COLO829 (cell line): ENCODE measurements around the gene PLPP1.
"Not testable (repeated sequence)": the region's sequence is repeated elsewhere in the genome, so short reads cannot be mapped to it uniquely, and the experiment has no call there.

ENCODE experiments used
- DNase-seq: peaks from one replicate; pipeline ENCODE4 v3.0.0; 2012; ENCODE audit warnings: low spot score

PLPP1 gene

DNA sequence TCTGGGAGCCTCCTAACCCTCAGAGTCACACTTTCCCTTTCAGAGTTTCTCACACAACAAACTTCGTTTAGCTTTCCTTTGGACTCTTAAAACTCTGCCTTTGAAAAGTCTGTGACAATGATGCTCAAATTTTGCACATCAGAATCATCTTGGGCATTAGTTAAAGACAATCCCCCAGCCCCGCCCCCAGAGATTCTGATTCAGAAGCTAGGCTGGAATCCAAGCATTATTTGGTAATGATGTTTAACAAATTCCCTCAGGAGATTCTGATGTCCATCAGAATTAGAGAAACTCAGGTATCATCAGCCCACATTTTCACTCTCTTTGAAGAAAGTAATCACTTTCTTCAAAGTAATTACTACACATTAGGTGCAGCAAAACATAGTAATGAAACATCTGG is 9.6 kb upstream of the PLPP1 start:
- no peak for DNase-seq

DNA sequence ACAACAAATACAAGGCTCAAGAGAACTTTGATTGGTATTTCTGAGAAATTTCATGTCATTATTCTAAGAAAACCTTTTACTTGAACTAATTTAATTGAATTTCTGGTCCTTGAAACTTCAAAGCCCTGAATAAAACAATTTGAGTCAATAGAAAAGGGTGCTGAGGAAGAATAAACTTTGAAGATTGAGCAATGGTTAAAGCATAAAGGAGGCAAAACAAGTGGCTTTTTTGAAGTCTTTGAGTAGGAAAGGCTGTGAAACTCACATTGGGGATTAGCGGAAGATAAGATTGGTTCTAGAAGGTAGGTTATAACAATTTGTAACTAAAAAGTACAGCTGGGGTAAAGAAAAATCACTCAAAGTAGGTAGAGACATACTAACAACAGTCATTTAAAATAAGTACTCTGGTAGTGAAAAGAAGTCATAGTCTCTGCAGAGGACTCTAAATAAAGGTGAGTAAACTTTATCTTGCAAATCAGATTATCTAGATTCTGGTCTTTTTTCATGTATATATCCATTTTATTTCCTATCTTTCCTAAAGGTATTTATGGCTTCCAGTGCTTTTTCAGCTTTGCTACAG is 6.4 kb upstream of the PLPP1 start:
- no peak for DNase-seq

DNA sequence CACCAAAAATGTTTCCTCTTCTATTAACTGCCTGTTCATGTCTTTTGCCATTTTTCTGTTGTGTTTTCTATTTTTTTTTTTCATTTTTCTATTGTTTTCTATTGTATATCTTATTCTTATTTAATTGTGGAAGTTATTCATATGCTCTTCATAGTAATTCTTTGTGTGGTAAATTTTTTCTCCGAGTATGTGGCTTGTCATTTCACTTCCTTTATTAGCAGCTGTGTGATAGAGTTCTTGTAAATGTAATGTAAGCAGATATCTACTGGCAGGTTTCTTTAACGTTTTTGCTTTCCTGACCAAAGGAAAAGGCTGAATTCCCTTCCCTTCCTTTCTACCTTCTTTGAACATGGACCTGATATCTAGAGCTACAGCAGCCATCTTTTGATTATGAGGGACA is 5.8 kb upstream of the PLPP1 start:
- no peak for DNase-seq

DNA sequence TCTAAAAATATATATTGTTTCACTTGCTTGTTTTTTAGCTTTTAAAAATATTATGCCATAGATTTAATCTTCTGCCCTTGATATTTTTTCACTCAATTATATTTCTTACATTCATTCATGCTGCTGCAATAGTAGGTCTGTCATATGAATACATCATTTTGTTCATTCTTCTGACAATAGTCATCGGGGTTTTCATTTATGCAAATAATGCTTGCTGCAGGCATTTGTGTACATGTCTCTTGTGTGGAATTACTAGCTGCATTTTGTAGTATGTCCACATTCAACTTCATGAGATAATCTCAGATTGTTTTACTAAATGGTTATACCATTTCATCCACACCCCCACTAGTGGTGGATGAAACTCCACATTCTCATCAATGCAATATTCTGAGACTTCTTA is 5.3 kb upstream of the PLPP1 start:
- DNase-seq: no peak

DNA sequence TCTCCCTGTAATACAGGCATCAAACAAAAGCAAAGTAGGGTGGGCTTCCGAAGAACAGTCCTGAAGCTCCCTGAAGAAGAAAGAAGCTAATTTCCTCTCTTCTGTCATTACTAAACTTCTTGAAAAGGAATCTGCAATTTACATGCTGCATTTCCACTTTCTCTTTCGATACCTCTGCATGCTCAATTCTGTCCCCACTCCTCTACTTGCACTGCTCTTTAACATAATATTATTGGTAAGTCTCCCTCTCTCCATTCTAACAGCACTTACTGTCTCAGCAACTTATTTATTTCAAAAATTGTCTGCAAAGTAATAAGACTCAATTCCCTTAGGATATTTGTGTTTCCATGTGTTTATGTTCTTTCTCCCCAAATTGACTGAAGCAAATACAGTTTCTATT is 3.9 kb upstream of the PLPP1 start:
- no peak for DNase-seq

DNA sequence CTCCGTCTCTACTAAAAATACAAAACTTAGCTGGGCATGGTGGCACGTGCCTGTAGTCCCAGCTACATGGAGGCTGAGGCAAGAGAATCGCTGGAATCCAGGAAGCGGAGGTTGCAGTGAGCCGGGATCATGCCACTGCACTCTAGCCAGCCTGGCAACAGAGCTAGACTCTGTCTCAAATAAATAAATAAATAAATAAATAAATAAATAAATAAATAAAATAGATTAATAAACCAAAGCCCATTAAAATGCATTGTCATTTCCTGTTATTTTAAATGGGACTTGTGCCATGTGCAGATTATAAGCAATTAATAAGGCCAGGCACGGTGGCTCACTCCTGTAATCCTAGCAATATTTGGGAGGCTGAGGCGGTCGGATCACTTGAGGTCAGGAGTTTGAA is 2.6 kb upstream of the PLPP1 start:
- not testable (repeated sequence) for DNase-seq

DNA sequence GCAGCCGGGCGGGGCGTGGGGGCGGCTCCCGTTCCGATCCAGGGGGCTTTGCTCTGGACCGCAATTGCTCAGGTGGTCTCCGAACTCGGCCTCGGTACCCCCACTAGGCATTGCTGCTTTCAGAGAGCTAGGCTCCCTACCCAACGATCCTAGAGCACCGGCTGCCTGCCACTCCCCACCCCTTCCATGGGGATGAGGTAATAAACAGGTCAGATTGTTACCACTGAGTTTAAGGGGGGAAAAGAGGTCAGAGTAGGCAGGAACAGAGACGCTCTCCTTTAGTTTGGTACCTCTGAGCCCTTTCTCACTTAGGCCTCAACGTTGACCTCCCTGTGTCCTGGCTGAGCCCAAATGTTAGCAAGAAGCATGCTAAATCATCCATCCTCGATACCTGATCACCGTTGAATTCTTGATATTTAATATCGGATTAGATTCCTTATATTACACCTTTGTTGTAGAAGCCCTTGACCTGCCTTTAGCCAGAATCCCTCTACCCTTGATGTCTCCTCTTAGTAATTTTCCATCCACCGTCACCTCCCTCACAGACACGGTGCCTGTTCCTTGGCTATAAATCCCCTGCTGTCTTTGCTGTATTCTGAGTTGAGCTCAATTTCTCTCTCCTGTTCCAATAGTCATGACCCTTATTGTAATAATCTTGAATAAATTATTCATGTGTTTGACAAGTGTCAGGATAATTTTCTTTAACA is 588 bp upstream of the PLPP1 start:
- DNase-seq: no peak

DNA sequence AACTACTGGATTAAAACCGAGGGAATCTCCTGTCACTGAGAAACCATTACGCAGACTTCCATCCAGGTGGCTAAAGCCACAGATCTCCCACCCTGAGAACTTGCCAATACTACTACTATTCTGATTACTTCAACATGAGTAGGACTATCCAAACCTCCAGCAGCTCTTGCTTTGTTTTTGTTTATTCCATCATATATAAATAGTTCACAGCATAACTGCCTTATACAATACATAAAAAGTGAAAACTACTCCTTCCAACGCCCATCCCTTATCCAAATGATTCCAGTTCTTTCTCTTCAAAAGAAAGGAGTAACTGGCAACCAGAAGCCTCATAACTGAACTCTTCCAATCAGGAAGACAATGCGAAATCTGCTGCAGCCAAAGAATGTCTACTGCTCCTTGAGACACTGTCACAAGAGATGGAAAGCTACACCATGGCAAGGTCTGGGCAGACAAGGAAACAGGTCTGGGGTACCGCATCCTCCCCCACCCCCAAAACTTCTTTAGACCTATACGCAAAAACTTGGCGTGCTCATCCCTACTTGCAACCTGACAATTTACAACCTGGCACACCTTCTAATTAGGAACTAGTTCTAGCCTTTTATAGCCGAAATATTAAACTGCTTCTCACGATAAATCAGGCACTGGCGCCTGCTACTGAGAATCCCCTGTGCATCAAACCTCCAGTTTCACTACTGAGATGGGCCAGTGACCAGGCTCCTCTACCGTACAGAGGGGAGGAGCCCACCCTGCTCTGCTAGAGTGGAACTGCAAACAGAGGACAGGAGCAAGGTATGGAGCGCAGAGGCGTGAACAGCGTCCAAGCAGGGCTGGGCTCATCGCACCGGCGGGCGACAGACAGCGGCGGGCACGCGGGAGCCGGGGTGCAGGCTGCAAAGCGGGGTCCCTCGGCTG is 986 bp downstream of the PLPP1 start:
- DNase-seq: no peak

DNA sequence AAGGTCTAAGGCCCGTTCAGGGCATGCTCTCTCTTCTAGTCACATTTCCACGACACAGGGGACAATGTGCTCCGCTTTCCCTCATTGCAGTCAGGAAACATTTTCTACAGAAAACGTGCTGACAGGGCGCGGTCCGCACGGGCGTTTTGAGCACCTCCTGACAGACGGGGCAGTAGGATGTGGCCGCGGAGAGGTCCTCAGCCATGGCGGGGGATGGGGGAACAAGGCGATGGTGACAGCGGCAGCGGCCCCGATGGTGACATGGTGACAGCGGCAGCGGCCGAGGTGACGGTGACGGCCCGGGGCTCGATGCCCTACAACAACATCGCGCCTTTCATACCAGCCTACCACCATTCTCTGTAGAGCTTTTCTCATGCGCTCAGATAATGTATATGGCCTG is 4.1 kb downstream of the PLPP1 start:
- no peak for DNase-seq

DNA sequence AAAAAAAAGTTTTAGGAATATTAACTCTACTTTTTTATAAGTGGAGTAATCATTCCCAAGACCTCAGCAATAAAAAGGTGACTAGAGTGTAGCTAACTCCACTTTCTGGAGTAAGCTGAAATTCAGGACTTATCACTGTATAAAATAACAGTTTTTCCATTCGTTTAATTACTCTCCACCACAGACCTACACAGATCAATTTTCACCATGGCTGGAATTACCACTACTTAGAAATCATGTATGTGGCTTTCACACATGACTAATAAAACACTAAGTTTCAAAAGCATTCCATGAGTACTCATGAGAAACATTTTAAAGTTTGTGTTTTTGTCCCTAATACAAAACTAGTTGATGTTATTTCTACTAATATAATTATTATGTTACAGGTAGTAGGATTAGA is 9.9 kb downstream of the PLPP1 start:
- DNase-seq: no peak

DNA sequence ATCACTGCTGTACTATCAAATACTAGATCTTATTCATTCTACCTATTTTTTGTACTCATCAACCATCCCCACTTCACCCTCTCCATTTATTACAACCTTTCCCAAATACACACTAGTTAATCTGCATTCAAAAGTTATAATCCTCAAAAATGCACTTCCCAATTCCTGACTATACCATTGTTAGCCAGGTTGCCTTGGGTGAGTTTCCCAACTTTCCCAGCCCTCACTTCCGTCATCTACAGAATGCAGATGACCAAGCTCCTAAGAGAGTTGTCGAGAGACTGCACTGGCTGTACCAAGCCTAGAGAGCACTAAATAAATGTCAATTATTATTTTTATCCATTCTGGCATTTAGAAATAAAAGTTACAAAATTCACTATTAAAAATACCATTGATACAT is 11.5 kb downstream of the PLPP1 start:
- DNase-seq: no peak

DNA sequence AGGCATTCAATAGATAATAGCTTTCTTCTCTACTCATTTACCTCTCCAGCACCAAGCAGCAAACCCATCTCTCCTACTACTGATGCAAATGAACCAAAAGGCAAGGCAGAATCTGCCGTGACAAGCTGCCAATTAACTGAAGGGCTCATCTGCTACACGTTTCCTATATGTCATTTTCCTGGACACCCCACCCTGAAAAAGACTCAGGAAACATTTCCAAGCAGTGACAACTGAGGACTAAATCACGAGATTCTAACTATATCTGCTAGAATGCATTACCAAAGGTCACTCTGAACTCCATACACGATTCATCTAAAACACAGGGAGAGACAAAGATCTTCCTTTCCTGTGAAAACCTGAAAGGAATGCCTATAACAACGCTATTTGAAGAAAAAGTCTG is 12.9 kb downstream of the PLPP1 start:
- DNase-seq: no peak

DNA sequence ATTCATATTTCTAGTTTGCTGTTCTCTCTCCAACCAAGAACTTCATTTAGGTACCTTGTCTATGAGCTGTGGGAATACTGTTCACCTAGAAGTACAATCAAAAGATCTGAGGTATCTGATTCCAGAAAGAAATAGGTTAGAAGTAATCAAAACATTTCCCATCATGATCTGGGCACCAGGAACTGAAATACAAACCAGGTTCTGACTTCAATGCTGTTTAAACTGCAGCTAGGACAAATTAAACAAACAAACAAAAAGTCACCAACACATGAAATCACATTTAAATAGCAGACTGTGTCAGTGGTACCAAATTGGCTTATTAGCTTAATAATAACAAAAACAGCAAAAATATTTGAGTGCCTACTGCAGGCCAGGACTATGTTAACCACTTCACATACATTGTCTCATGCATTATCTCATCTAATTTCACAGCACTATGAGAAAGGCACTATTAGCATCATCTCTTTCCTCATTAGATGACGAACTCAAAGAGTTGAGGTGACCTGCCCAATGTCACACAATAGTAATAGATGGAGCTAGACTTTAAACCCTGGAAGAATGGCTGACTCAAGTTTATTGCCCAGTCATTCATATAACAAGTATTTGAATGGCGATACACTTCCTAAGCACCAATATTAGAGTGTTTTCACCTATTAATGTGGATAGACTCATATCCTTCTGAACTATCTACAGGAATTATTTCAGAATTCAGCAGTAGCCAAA is 14.5 kb downstream of the PLPP1 start:
- DNase-seq: no peak

DNA sequence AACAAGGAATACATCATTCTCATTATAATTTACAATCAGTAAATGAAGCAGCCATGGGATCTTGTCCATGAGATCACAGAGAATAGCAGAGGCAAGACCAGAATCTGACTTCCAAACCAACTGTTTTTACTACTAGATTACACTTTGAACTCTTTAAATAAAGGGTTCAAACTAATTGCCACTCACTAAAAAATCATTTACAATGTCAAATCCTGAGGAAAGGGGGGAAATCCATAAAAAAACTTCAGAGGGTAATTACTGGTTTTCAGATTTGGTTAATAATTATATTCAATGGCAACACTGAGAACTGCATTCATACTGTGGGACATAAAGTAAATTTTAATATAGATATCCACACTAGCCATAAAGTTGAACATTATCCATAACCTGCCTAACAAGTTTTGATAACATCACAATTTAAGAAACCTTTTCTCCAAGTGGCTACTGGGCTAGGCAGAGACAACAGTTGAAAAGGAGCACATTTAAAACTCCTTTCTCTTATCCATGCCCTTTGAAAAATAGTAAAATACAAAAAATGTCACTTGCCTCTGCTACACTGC is 15.9 kb downstream of the PLPP1 start:
- DNase-seq: no peak

DNA sequence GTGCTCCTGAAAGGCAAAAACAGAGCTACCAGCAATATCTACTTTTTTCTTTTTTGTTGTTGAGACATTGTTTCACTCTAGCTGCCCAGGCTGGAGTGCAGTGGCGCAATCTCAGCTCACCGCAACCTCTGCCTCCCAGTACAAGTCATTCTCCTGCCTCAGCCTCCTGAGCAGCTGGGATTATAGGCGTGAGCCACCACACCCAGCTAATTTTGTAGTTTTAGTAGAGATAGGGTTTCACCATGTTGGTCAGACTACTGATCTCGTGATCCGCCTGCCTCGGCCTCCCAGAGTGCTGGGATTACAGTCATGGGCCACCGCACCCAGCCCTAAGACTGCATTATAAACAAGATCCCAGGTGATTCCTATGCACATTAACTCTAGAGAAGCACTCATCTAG is 17.0 kb downstream of the PLPP1 start:
- DNase-seq: no peak

DNA sequence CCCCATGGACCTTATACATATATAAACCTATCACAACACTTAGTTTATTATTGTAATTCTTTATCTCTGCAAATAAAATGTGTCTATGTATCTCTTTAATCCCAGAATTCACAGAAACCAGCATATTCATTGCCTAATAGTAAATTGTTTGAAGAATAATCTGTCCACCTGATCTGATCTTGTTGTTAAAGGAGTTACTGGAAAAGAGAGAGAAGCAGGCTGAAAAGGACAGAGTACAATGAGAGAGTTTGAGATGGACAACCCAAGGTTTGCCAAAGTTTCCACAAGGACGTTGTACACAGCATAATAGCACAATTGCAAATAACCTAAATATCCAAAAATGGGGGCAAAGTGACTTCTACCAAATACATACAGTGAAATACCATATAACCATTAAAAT is 23.8 kb downstream of the PLPP1 start:
- no peak for DNase-seq

DNA sequence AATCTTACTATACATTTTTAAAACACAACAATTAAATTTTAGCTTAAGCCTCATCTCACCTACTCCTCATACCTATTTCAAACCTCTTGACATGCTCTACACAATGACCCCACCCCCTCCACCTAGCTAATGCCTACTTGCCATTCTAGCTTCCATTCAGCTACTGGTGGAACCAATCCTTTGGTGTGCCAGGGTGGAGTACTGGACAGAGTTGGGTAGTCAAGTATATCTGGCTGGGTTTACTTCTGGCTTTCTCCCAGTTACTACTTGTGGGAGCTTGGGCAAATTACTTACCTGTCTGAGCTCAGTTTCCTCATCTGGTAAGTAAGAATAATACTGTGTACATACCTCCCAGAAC is 24.3 kb downstream of the PLPP1 start:
- no peak for DNase-seq

DNA sequence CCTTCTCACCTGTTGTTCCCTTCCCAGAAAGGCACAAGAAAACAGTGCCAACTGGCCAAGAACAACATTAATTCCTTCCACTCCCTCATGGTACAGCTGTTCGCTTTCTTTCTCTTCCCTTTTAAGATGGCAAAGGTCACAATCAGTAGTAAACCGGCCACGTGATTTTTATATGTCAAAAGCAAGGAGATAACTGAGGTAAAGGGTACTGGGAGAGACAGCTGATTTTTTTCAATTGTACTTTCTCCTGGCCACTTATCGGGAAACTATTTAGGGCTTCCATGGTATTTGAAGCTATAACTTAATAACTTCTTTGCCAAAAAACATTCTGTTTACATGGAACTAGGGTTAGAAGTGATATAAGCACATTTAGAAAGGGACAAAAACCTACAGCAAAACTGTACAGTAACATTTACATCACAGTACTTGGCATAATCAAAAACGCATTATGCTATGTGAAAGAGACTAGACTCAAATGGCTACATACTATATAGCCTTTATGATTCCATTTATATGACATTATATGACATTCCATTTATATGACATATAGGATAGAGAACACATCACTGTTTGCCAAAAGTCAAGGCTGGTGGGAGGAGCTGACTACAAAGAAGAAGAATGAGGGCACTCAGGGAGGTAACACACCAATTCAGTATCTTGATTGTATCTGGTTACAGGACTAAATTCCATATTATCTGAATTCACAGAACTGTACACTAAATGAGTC is 24.8 kb downstream of the PLPP1 start:
- no peak for DNase-seq

DNA sequence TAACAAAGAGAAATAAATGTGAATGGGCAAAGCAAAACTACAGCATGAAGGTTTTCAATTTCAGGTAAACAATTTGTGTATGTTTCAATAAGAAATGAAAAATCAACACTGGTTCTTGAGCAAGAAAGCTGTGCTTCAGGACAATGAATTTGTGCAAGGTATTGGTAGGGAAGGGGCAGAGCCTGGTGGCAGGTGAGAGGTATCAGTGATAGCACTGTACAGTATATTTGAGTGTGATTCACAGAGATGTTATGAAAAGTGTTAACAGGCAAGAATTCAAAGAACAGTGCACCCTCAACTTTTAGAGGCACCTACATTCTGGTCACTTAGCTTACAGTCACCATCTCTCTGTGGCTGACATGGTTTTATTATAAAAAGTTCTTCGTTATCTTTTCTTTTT is 25.7 kb downstream of the PLPP1 start:
- no peak for DNase-seq

DNA sequence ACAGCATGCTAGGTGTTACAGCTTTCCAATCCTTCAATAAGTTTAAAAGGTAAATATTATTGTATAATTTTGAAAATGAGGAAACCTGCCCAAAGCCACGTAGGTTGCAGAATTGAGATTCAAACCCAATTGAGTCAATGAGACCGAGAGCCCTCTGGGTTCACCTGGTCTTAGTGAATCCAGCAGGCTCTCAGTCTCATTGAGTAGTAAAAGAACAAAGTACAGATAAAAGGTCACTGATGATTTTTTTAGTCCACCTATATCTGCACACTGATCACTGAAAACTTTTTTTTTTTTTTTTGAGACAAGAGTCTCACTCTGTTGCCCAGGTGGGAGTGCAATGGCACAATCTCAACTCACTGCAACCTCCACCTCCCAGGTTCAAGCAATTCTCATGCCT is 27.2 kb downstream of the PLPP1 start:
- DNase-seq: no peak

DNA sequence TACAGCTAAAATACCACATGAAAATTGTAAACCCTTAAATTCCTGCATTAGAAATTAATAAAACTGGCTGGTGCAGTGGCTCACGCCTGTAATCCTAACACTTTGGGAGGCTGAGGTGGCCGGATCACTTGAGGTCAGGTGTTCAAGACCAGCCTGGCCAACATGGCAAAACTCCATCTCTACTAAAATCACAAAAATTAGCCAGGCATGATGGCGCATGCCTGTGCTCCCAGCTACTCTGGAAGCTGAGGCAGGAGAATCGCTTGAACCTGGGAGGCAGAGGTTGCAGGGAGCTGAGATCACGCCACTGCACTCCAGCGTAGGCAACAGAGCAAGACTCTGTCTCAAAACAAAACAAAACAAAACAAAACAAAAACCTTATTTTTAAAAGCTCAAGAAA is 29.1 kb downstream of the PLPP1 start:
- not testable (repeated sequence) for DNase-seq

DNA sequence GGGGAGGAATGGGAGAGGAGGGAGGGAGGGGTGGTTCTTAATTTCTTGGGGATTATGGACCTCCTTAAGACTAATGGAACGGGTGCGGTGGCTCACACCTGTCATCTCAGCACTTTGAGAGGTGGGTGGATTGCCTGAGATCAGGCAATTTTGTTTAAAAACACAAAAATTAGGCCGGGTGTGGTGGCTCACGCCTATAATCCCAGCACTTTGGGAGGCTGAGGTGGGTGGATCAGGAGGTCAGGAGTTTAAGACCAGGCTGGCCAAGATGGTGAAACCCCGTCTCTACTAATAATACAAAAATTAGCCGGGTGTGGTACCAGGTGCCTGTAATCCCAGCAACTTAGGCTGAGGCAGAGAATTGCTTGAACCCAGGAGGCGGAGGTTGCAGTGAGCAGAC is 30.8 kb downstream of the PLPP1 start:
- not testable (repeated sequence) for DNase-seq
